Activated CD8-positive, alpha-beta memory T cell treated with anti-CD3 and anti-CD28 coated beads, Interleukin-2, amount 50 U/mL, for 1 hour (primary cell): ENCODE measurements around the gene SSR2.
"Not testable (repeated sequence)": the region's sequence is repeated elsewhere in the genome, so short reads cannot be mapped to it uniquely, and the experiment has no call there.

Experiments
- DNase-seq: peaks from one replicate; pipeline ENCODE4 v3.0.0-alpha.2; 2020; ENCODE audit errors: extremely low read depth

The SSR2 gene

GRCh38 chr1:155993595-155993994 is 27.2 kb downstream of the SSR2 start:
- no peak for DNase-seq

DNA sequence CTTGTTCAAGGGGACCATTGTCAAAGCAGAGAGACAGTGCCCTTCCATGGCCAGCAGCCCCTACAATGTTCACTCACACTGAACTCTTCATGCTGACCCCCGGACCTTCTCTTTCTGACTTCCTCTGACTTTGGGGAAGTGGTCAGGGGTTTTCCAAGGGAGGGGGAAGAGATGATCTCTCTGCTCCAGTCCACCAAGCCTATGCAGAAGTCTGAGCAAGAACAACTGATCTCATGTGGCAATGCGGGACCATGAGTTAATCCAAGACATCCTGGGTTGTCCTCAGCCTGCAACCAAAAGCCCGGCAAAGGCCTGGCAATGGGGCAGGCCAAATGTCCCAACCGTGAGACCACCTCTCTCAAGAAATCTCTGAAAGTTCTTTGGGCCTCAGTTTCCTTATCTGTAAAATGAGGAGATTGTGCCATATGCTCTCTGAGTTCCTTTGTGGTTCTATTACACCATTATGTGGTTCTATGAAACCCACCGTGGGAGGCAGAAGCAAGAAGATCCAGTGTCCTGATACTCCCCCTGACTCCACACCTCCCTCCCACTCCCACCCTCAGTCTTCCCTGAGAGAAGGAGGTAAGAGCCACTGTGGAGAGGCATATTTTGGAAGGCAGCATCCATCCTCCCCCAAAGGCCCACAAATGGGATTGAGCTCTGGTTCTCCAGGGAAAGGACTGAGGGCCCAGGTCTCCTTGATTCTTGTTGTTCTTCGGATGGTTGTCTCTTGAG is 30.6 kb downstream of the SSR2 start:
- no peak for DNase-seq

DNA sequence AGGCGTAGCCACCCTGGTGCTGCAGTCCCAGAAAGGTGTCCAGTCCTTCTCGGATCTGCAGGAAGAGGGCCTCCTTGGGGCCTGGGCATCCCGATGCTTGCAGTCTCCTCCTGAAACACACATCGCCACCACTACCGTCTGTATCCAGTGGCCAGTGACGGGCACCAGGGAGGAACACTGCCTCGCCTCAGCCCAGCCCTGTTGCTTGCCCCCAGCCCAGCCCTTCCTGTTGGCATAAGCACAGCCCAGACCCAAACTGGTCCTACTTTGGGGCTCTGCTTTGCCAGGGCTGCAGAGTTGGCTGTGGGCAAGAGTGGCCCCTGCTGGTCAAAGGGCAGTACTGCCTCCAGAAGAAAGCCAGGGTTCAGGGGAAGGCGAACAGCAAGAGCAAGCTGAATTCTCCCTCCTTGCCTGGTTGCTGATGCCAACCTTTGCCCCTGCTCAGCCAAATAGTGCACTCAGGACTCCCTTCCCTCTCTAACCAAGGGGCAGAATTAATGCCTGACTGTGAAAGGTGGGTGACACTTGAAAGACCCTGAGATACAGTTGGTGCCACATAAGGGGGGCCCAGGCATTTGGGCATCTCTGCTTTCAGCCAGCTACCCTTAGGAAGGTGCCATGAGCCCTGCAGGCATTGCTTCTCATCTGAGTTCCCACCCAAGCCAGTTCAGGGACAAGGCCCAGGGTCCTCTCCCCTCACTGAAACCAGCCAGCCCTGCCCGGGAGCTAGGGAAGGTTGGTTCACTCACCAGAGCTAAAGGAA is 31.3 kb downstream of the SSR2 start:
- no peak for DNase-seq

DNA sequence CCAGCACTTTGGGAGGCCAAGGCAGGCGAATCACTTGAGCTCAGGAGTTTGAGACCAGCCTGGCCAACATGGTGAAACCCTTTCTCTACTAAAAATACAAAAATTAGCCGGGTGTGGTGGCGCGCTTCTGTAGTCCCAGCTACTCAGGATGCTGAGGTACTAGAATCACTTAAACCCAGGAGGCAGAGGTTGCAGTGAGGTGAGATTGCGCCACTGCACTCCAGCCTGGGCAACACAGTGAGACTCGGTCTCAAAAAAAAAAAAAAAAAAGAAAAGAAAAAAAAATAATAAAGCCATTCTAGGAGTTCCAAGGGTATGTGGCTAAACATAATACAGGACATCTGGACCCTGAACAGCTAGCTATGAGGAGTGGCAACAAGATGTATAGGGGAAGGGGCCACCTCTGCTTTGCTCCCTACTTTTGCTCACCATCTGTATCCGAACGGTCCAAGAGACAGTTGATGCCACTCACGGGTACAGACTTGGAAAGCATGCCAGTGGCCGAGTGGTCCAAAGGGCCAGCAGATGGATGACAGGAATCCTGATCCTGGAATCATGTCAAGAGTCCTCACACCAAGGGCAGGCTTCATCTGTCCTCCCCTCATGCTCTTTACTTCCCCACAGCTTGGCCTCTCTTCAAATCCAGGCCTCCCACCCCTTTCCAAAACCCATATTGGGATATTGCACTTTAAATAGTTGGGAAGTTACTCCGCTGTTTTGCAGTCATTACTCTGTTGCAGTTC is 35.7 kb downstream of the SSR2 start:
- not testable (repeated sequence) for DNase-seq

- DNase-seq: no peak
Measured at GRCh38 chr1:155984341-155984740, 36.4 kb downstream of the SSR2 start.

GRCh38 chr1:155983191-155984024 is 37.3 kb downstream of the SSR2 start:
- no peak for DNase-seq

DNA sequence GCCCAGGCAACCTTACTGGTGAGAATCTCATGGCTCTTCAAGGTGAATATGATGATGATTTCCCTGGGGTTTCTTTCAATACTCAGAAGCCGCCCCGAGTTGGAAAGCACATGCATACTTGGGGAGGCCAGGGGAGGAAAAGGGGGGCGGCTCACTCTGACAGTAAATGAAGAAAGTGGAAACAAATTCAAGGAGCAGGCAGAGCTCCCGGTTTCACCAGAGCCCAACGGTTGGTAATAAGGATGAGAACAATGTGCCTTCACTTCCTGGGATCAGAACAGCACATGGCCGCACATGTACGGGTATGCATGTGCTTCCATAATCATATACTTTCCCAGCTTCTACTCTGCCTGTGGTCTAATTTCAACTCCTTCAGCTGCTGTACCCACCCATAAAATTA is 38.6 kb downstream of the SSR2 start:
- no peak for DNase-seq

GRCh38 chr1:155981266-155982088 is 39.3 kb downstream of the SSR2 start:
- DNase-seq: no peak

GRCh38 chr1:155979597-155980343 is 41.0 kb downstream of the SSR2 start:
- DNase-seq: no peak

DNA sequence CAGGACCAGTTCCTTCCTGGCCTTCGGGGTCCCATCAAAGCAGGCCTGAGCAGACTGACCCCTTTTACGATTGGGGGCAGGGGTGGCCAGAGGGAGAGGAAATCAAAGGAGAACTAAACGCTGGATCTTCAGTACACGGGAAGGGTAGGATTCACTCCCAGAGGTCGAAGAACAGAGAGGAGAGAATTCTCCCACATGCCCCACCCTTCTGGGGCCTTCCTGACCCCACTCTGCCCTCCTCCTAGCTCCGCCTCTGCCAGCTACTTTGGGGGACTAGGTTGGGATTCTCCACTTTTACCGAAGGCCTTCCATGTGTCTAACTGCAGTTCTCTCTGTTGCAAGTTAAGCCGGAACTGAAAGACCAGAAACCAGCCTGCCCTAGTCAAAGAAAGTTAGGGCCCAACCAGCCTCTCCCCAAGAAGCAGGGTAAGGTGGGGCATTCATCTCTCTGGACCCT is 41.8 kb downstream of the SSR2 start:
- no peak for DNase-seq

DNA sequence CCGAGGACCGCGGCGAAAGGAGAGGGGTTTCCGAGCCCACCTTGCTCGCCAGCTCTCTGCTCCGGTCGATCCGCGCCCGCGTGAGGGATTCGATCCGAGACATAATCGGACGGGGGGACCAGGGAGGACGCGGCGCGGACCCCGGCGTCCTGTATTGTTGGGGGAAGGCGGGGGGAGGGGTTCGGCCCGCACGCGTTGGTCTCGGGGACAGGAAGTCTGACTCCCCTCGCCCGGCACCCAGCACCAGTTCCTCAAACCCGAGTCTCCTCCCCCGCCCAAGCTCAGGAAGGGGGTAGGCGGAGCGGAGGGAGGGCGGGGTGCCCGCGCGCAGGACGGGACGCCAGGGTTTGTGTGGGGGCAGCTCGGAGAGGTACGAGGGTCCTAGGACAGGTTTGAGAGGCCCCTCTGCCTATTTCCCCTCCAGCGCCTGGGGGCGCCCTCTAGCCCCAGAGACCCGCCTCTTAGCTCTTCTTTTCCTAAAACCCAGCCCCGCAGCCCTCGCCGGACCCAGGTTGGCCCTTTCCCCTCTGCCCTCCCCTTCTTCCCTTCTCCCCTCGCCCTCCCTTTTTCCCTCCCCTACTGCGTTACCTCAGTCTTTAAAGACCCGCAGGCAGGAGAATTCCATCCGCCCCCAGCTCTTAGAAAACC is 42.3 kb downstream of the SSR2 start, which contains the start of gene ARHGEF2:
ARHGEF2 (minus strand) TSS at position 223 of the 648 bp plus-strand sequence; CDS start at position 103, 120 bp downstream.
- no peak for DNase-seq

GRCh38 chr1:155977690-155978324 is 42.9 kb downstream of the SSR2 start:
- no peak for DNase-seq

GRCh38 chr1:155976913-155977689 is 43.6 kb downstream of the SSR2 start:
- DNase-seq: no peak

- DNase-seq: no peak
Measured at GRCh38 chr1:155976062-155976912, 44.5 kb downstream of the SSR2 start.

DNA sequence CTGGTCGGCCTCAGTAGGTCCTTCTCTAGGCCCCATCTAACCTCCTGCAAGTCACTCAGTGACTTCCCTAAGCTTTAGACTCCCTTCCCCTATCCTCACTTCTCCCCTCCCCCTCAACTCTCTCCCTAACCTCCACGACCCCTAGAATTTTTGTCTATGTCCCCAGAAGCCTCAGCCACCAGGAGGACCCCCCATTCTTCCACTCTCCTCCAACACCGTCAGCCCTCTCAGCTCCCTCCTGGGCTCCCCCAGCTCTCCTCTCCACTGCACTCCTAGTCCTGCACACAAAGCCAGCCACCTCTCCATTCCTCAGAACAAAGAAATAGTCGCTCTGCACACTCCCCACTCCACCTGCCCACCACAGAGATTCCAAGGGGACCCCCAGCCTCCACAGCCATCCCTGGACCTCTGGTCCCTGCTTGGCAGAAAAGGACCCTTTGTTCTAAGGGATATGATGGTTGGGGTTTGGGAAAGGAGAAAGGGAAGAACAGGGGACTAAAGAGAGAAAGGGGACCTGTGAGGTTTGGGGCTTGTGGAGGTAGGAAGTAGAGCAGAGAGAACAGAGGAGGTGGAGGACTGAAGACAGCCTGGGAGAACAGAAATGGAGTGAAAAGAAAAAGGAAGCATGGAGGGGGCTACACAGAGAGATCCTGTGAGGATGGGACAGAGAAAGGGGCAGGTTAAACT is 45.2 kb downstream of the SSR2 start:
- no peak for DNase-seq
